Spleen (tissue), 7 donors: ENCODE data around the gene RMI2.

Experiments used
- CTCF ChIP-seq, 11 experiments: fragments of 200-600 bp in 7 of 11; fragments of 450-650 bp in 4 of 11; sonication (generic) in 4 of 11; IDR thresholded peaks in 8 of 11; conservative IDR thresholded peaks in 3 of 11; 1 replicate in 7 of 11; 2 replicates in 4 of 11; pipeline versions ENCODE4 v1.4.0 to v1.8.0; 2016 to 2021; ENCODE audit warnings: antibody characterized with exemption in 11 of 11, inconsistent platforms in 4 of 11, mild to moderate bottlenecking in 1 of 11
- POLR2A ChIP-seq, 3 donors: fragments of 450-650 bp; IDR thresholded peaks; one replicate each; pipeline ENCODE4 v1.5.1; 2017; ENCODE audit warnings: antibody characterized with exemption in 3 of 3, mild to moderate bottlenecking in 1 of 3
- POLR2AphosphoS5 ChIP-seq, 3 donors: sonication (generic); formaldehyde crosslinking; IDR thresholded peaks; one replicate each; pipeline ENCODE4 v1.5.1; 2017; ENCODE audit warnings: antibody characterized with exemption in 3 of 3
- donor health status: DM: no; HTN: no; CAD: no; lungs with moderate emphysema.
- donor health status: DM: no; HTN: no; CAD: no.
- donor health status: DM: no; HTN: no; CAD: no.

- TF ChIP-seq CTCF (IDR thresholded peaks at IDR 0.05 in 8 of 11, conservative IDR thresholded peaks at IDR 0.05 in 3 of 11) (no peak), POLR2A (IDR thresholded peaks at IDR 0.05) (no peak), POLR2AphosphoS5 (IDR thresholded peaks at IDR 0.05) (no peak)
Measured at GRCh38 chr16:11301645-11302501, 43.4 kb upstream of the RMI2 start.
